ENCODE results near the gene FUT9. TPM values are rescaled to one million over a fixed set of nuclear protein-coding genes. Genes with fewer than 3 reads are reported as not detected.

Gene FUT9
- not detected for total RNA-seq
- polyA plus RNA-seq (ENCODE audit: insufficient read length in 6 of 6) = under 1 TPM; 0.23 to 0.69 (median 0.40) TPM
- long read RNA-seq, donor 1 = 0 reads
- long read RNA-seq, donor 2, full-length matches to known transcripts = 1 of 1 reads
- long read RNA-seq, donor 2, partial matches to known transcripts = 0 of 1 reads
- long read RNA-seq, donor 2, other reads (novel, unspliced or antisense) = 0 of 1 reads
- long read RNA-seq, donor 3 = 0 reads
- long read RNA-seq, donor 4 = 0 reads
- long read RNA-seq, donor 5 = 0 reads
- long read RNA-seq, donor 6 = 0 reads
- long read RNA-seq, donor 7 = 0 reads
- long read RNA-seq, donor 8 = 0 reads
- long read RNA-seq, donor 9 = 0 reads
- long read RNA-seq, donor 10 = 0 reads
- long read RNA-seq, donor 11, full-length matches to known transcripts = 8 of 20 reads
- long read RNA-seq, donor 11, partial matches to known transcripts = 12 of 20 reads
- long read RNA-seq, donor 11, other reads (novel, unspliced or antisense) = 0 of 20 reads
- long read RNA-seq, donor 12 = 0 reads

DNA sequence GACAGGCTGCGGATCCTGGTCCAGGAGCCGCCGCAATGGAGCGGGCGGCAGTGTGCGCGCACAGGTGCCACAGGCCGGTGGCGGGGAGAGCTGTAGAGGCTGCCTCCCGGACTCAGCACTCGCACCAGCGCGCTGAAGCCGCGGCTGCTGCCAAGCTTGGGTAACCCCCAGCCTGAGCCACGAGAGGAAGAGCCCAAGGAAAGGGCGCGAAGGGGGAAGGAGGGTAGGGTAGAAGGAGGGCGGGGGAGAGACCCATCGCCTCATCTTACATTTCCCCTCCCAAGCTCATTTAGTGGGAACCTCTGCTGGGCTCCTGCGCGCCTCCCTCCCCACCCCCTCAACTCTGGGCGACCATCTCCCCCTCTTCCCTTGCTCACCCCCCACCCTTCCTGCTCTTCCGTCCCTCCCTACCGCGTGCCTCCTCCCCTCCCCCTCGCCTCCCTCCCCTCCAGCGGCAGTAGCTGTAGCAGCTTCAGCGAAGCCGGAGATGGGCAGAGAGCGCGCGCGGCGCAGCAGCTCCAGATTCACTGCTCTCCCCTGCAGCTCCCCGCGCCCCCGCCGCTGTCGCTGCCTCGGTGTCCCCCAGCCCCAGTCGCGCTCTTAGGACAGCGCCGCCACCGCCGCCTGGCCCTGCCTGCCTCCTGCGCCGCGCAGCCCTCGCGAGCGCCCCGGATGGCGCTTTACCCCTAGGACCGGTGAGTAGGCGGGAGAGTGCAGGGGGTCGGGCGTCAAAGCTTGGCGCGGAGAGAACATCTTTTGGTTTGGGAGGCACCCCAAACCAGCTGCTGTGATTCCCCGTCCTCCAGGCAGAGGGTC is at the start of gene FUT9:
FUT9 (plus strand) TSS at position 457 of the 816 bp plus-strand sequence. CDS start 187,182 bp downstream, outside the sequence.
- Histone ChIP-seq H3K36me3 (no peaks in the 10 kb centered on the region), H3K27ac (no peak within 1 kb of the TSS), H3K4me3 (no peak within 1 kb of the TSS), H3K9me3 (no peaks in the 10 kb centered on the region), H3K4me1 (no peaks in the 10 kb centered on the region), H3K27me3 (peaks cover 8 to 42% of the 10 kb centered on the region in 2 donors)
- no peak for ATAC-seq
- intact Hi-C loops (cut with DNase I) = no loop called here
- peak in 3 of 4 donors; percentile 3 to 67 (median 17) for DNase-seq
- TF ChIP-seq, protein P1, sequence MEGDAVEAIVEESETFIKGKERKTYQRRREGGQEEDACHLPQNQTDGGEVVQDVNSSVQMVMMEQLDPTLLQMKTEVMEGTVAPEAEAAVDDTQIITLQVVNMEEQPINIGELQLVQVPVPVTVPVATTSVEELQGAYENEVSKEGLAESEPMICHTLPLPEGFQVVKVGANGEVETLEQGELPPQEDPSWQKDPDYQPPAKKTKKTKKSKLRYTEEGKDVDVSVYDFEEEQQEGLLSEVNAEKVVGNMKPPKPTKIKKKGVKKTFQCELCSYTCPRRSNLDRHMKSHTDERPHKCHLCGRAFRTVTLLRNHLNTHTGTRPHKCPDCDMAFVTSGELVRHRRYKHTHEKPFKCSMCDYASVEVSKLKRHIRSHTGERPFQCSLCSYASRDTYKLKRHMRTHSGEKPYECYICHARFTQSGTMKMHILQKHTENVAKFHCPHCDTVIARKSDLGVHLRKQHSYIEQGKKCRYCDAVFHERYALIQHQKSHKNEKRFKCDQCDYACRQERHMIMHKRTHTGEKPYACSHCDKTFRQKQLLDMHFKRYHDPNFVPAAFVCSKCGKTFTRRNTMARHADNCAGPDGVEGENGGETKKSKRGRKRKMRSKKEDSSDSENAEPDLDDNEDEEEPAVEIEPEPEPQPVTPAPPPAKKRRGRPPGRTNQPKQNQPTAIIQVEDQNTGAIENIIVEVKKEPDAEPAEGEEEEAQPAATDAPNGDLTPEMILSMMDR (IDR thresholded peaks at IDR 0.05) = no peak

DNA sequence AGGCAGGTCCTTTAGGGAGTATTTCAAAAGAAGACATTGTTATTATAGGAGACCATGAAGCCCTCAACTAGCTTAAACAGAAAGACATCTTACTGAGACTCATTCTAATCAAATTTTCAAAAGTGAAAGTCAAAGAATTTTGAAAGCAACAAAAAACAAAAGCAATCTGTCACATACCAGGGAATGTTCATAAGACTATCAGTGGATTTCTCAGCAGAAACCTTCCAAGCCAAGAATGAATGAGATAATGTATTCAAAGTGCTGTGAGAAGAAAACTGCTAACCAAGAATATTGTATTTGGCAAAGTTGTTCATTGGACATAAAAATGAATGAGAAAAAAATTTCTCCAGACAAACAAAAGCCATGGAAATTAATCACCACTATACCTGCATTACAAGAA is 48.2 kb upstream of the FUT9 start:
- ATAC-seq (no peak), DNase-seq (no peak)
- Histone ChIP-seq H3K27ac (no peak overlapping the region), H3K27me3 (no peaks in the 10 kb centered on the region), H3K36me3 (no peaks in the 10 kb centered on the region), H3K9me3 (peaks cover 0 to 38% of the 10 kb centered on the region in 2 donors), H3K4me1 (no peaks in the 10 kb centered on the region), H3K4me3 (no peak overlapping the region)
- TF ChIP-seq, protein P1 (IDR thresholded peaks at IDR 0.05) = no peak
- intact Hi-C loops (cut with DNase I) = no loop called here

DNA sequence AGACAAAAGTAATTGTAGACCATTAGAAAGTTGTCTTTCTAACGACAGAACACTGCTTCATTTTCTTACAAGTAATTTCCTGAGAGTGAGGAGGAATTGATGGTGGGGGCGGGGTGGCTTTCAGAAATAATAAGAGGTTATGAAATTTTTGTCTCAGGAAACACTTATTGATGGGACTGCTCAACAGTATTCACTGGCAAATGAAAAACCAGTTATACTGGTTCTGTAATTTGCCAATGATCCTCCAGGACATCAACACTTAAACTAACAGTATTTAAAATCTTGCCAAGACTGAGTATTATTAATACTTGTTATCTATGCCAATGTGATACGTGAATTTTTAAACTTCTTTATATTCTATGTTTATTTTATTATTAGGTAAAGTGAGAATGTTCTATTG is 41.8 kb upstream of the FUT9 start:
- ATAC-seq = no peak
- no peak for DNase-seq
- no peak overlapping the region for H3K27ac ChIP-seq
- no peaks in the 10 kb centered on the region for H3K27me3 ChIP-seq
- peaks cover 0 to 8% of the 10 kb centered on the region in 2 donors for H3K9me3 ChIP-seq
- no peak overlapping the region for H3K4me3 ChIP-seq
- H3K36me3 ChIP-seq = no peaks in the 10 kb centered on the region
- no peaks in the 10 kb centered on the region for H3K4me1 ChIP-seq
- intact Hi-C loops (cut with DNase I) = no loop called here
- TF ChIP-seq, protein P1 (IDR thresholded peaks at IDR 0.05) = no peak

- DNase-seq (no peak), ATAC-seq (no peak)
- H3K36me3 ChIP-seq = no peaks in the 10 kb centered on the region
- no peaks in the 10 kb centered on the region for H3K9me3 ChIP-seq
- H3K27ac ChIP-seq = no peak overlapping the region
- TF ChIP-seq, protein P1 (IDR thresholded peaks at IDR 0.05) = no peak
- H3K27me3 ChIP-seq = no peaks in the 10 kb centered on the region
- no peak overlapping the region for H3K4me3 ChIP-seq
- intact Hi-C loops (cut with DNase I) = no loop called here
- H3K4me1 ChIP-seq = no peaks in the 10 kb centered on the region
Observed at GRCh38 chr6:95978230-95978629, 37.5 kb upstream of the FUT9 start.

- no peaks in the 10 kb centered on the region for H3K4me1 ChIP-seq
- no peak overlapping the region for H3K4me3 ChIP-seq
- no peak for ATAC-seq
- DNase-seq = no peak
- H3K9me3 ChIP-seq = peaks cover 0 to 39% of the 10 kb centered on the region in 2 donors
- no peaks in the 10 kb centered on the region for H3K36me3 ChIP-seq
- H3K27me3 ChIP-seq = no peaks in the 10 kb centered on the region
- intact Hi-C loops (cut with DNase I) = no loop called here
- H3K27ac ChIP-seq = no peak overlapping the region
- TF ChIP-seq, protein P1 (IDR thresholded peaks at IDR 0.05) = no peak
Observed at GRCh38 chr6:95991906-95992305, 23.9 kb upstream of the FUT9 start.
